ENCODE data around the gene BPIFB2.
"Not testable (repeated sequence)": the region's sequence is repeated elsewhere in the genome, so short reads cannot be mapped to it uniquely, and the experiment has no call there.

Gene BPIFB2

GRCh38 chr20:33045129-33045721 is 37.7 kb downstream of the BPIFB2 start:
- DNase-seq: not testable (repeated sequence)

DNA sequence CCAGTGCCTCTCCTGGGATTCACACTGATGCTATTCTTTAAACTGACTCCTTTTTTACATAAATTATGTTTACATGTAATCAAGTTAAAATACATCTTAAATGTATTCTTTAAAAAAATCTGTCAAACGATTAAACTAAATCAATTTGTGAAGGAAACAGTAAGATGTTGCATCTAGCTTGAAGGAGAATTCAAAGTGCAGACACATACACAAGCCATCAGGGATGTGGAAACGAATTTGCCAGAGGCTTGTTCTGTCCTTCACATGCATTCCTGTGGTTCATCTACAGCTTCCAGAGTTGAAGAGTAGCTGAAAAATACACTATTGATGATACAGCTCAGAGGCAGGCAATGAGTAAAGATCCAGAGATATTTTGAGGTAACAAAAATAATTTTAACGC is 38.9 kb downstream of the BPIFB2 start:
- no peak for DNase-seq

- no peak for DNase-seq
These were observed 43.8 kb downstream of the BPIFB2 start for GRCh38 chr20:33051333-33051732.

DNA sequence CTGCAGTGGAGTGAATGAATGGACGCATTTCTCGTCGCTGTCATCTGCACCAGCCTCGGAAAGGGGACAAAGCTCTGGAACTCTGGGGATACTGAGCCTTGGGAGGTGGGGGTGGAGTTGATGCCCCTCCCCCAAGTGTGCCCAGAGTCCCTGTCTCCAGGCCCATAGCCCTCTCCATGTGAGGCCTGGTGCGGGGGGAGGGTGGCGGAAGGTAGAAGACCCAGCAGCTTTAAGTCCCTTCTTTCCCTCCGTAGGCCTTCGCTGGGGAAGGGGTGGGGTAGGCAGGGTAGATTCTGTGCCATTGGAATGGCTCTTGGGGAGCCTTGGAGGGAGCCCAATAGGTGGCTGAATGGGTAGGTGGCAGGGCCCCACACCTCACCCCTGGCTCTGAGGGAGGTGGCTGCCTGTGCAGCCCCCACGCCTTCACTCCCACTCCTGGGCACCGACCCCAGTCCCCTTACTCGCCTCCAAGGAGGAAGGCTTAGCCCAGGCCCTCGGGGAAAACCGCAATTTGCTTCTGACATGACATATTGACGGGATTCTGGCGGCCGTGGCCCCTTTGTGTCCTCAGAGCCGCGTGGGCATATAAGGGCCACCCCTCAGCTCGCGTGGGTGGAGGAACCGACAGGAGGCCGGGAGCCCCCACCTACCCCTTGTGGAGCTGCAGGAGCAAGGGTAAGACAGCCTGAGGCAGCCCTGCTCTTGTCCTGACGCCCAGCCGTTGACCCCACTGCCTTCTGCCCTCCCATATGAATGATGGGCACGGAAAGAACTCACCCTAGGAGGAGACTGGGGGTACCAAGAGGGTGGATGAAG is 46.0 kb downstream of the BPIFB2 start, which contains the start of gene BPIFB3:
Gene BPIFB3, plus strand, starts transcription at position 613 of the 816 bp plus-strand sequence. CDS start 1,533 bp downstream, outside the sequence.
- DNase-seq: no peak

GRCh38 chr20:33054381-33054780 is 46.9 kb downstream of the BPIFB2 start:
- DNase-seq: no peak

DNA sequence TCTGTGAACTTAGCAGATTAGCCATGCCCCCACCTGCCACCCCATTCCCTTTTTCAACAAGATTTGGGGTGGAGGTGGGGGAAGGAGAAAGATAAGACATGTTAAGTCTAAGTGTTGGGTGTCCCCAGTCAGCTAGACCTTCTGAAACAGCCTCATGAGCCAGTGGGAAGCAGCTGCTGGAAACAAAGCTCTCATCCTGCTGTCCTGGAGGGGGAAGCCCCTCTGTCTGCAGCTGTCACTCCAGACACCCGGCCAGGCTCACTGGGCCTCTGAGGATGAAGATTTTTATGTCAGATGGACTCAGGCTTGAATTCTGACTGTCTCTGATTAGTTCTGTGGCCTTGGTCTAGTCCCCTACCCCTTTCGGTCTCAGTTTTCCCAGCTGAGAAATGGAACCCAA is 47.3 kb downstream of the BPIFB2 start:
- no peak for DNase-seq

DNA sequence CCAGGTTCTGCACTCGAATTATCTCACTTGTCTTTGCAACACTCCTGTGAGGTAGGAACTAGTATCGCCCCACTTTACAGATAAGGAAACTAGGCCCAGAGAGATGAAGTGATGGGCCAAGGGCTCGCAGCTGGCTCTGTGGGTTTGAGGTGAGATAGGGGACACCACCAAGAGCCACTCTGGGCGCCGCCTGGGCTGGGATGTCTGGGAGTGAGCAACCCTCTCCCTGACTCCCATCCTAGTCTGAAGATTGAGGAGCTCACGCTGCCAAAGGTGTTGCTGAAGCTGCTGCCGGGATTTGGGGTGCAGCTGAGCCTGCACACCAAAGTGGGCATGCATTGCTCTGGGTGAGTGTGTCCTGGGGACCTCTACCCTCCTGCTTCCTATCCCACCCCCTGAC is 51.6 kb downstream of the BPIFB2 start:
- DNase-seq: no peak

- no peak for DNase-seq
These were observed 52.4 kb downstream of the BPIFB2 start for GRCh38 chr20:33059741-33060390.

DNA sequence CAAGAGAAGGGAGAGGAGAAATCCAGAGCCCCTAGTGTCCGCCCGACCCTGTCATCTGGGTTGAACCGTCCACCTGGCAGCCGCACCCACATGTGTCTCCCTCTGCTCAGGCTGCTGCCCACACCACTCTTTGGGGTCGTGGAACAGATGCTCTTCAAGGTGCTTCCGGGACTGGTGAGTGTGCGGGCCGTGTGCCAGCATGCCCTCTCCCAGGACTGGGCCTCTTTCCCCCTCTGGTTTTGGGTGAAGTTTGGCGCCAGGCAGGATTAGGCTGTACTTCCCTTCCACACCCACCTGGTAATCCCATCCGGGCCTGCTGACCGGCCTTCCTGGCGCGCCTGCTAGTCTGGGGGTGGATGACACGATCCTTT is 54.1 kb downstream of the BPIFB2 start:
- no peak for DNase-seq

GRCh38 chr20:33062105-33062824 is 54.8 kb downstream of the BPIFB2 start:
- DNase-seq: no peak

- DNase-seq: no peak
These were observed 55.3 kb downstream of the BPIFB2 start for GRCh38 chr20:33062825-33063149.

GRCh38 chr20:33063271-33063670 is 55.8 kb downstream of the BPIFB2 start:
- no peak for DNase-seq

- no peak for DNase-seq
These were observed 57.2 kb downstream of the BPIFB2 start for GRCh38 chr20:33064572-33065287.

GRCh38 chr20:33065785-33066184 is 58.3 kb downstream of the BPIFB2 start:
- DNase-seq: no peak

GRCh38 chr20:33067806-33068205 is 60.3 kb downstream of the BPIFB2 start:
- DNase-seq: no peak

- no peak for DNase-seq
These were observed 60.9 kb downstream of the BPIFB2 start for GRCh38 chr20:33068251-33068939.

- no peak for DNase-seq
These were observed 62.2 kb downstream of the BPIFB2 start for GRCh38 chr20:33069673-33070072.

GRCh38 chr20:33070111-33071053 is 62.9 kb downstream of the BPIFB2 start:
- DNase-seq: no peak

DNA sequence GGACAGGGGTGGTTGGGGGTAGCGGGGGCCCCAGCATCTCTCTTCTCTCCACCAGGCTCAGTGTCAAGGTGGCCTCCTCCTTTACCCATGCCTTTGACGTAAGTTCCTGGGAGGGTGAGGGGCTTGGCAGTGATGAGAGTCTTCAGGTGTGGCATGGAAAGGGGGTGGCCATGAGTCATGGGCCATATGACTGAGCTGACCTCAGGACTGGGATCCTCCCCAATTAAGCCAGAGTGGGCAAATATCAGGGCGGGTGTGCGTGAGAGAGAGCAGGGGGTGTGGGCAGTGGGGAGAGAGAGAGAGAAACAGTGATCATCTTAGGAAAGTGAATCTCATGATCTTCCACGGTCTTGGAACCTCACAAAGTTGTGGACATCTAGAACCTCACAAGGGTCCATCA is 63.7 kb downstream of the BPIFB2 start:
- DNase-seq: no peak

- DNase-seq: no peak
These were observed 64.9 kb downstream of the BPIFB2 start for GRCh38 chr20:33072362-33072761.

GRCh38 chr20:33072813-33073212 is 65.3 kb downstream of the BPIFB2 start:
- no peak for DNase-seq

Measured in bone marrow (tissue), 2 donors.